Neuronal stem cell (in vitro differentiated cells): Measurements from ENCODE around the gene GSX2.
"Not testable (repeated sequence)": the region's sequence is repeated elsewhere in the genome, so short reads cannot be mapped to it uniquely, and the experiment has no call there.

Source experiments
- DNase-seq: peaks from one replicate; pipeline ENCODE4 v3.0.0-alpha.2; 2013; ENCODE audit warnings: low spot score
- H2AFZ ChIP-seq: one replicate; pipeline ENCODE4 v1.6.1; 2013; ENCODE audit warnings: mild to moderate bottlenecking, low read length, inconsistent platforms
- H2AK5ac ChIP-seq: 2 replicates; pipeline ENCODE4 v1.6.1; 2013; ENCODE audit warnings: low read depth, mild to moderate bottlenecking, inconsistent platforms, low read length, moderate library complexity, mixed read lengths
- H2BK120ac ChIP-seq: 2 replicates; pipeline ENCODE4 v1.6.1; 2013; ENCODE audit warnings: low read depth, mild to moderate bottlenecking, inconsistent platforms, low read length, moderate library complexity, mixed read lengths
- H2BK12ac ChIP-seq: one replicate; pipeline ENCODE4 v1.6.1; 2013; ENCODE audit warnings: low read length, inconsistent platforms
- H2BK15ac ChIP-seq: 2 replicates; pipeline ENCODE4 v1.6.1; 2013; ENCODE audit warnings: mild to moderate bottlenecking, low read length, inconsistent platforms, mixed read lengths
- H2BK5ac ChIP-seq: one replicate; pipeline ENCODE4 v1.6.1; 2013; ENCODE audit warnings: inconsistent platforms, mild to moderate bottlenecking, low read length, moderate library complexity
- H3K14ac ChIP-seq: one replicate; pipeline ENCODE4 v1.6.1; 2013; ENCODE audit warnings: low read length, inconsistent platforms
- H3K18ac ChIP-seq: 2 replicates; pipeline ENCODE4 v1.6.1; 2013; ENCODE audit warnings: low read length, inconsistent platforms
- H3K23ac ChIP-seq: 2 replicates; pipeline ENCODE4 v1.6.1; 2013; ENCODE audit warnings: low read depth, mild to moderate bottlenecking, mixed read lengths, low read length, inconsistent platforms; ENCODE audit not compliant: poor library complexity
- H3K27ac ChIP-seq: replicated peaks from 3 replicates; pipeline ENCODE4 v1.5.1; 2013; ENCODE audit warnings: low read length, inconsistent platforms
- H3K27me3 ChIP-seq, 3 experiments: 2 replicates each; pipeline ENCODE4 v1.6.1; 2013; ENCODE audit warnings: low read length in 3 of 3, mild to moderate bottlenecking in 2 of 3, inconsistent platforms in 1 of 3, low read depth in 1 of 3, mixed read lengths in 1 of 3, moderate library complexity in 1 of 3; ENCODE audit not compliant: control insufficient read depth in 3 of 3, insufficient read depth in 3 of 3
- H3K36me3 ChIP-seq, 2 donors: replicated peaks in 1 of 2; 2 replicates each; pipeline ENCODE4 v1.6.1; 2013; ENCODE audit warnings: low read length in 2 of 2; ENCODE audit not compliant: control insufficient read depth in 2 of 2, insufficient read depth in 2 of 2
- H3K4ac ChIP-seq: 2 replicates; pipeline ENCODE4 v1.6.1; 2013; ENCODE audit warnings: inconsistent platforms, mild to moderate bottlenecking, low read length, moderate library complexity
- H3K4me1 ChIP-seq, 2 donors: 1 replicate in 1 of 2; 2 replicates in 1 of 2; pipeline ENCODE4 v1.6.1; 2013; ENCODE audit warnings: low read length in 2 of 2, low read depth in 1 of 2; ENCODE audit not compliant: control insufficient read depth in 2 of 2, insufficient read depth in 1 of 2
- H3K4me2 ChIP-seq: one replicate; pipeline ENCODE4 v1.6.1; 2013; ENCODE audit warnings: mild to moderate bottlenecking, low read length, inconsistent platforms; ENCODE audit not compliant: insufficient read depth, poor library complexity, severe bottlenecking
- H3K4me3 ChIP-seq, 2 donors: 2 replicates each; pipeline ENCODE4 v1.5.1; 2013; ENCODE audit warnings: low read length in 2 of 2, mild to moderate bottlenecking in 2 of 2, inconsistent platforms in 1 of 2, moderate library complexity in 1 of 2
- H3K79me1 ChIP-seq: one replicate; pipeline ENCODE4 v1.6.1; 2013; ENCODE audit warnings: low read depth, mild to moderate bottlenecking, inconsistent platforms, low read length, moderate library complexity
- H3K9ac ChIP-seq: one replicate; pipeline ENCODE4 v1.6.1; 2013; ENCODE audit warnings: mild to moderate bottlenecking, low read depth, low read length, inconsistent platforms; ENCODE audit not compliant: poor library complexity
- H3K9me3 ChIP-seq, 2 donors: replicated peaks in 1 of 2; 2 replicates each; pipeline versions ENCODE3 to v1.6.1; 2013; ENCODE audit warnings: low read length in 2 of 2, mild to moderate bottlenecking in 2 of 2, inconsistent platforms in 1 of 2, low read depth in 1 of 2, mixed read lengths in 1 of 2, moderate library complexity in 1 of 2; ENCODE audit not compliant: control insufficient read depth in 2 of 2, insufficient read depth in 1 of 2
- H4K8ac ChIP-seq: one replicate; pipeline ENCODE4 v1.6.1; 2013; ENCODE audit warnings: low read depth, mild to moderate bottlenecking, inconsistent platforms, low read length, moderate library complexity
- H4K91ac ChIP-seq: one replicate; pipeline ENCODE4 v1.6.1; 2013; ENCODE audit warnings: low read length, low read depth, mild to moderate bottlenecking, inconsistent platforms; ENCODE audit not compliant: poor library complexity
- WGBS, 2 donors: extraction: QIAGEN DNeasy Blood & Tissue Kit; methylation state at CpG; one replicate each; pipeline ENCODE4 v1.1.7; 2013; ENCODE audit warnings: missing lambda C conversion rate in 2 of 2, mixed read lengths in 1 of 2; ENCODE audit not compliant: insufficient read length in 2 of 2, insufficient replicate concordance in 1 of 2; ENCODE audit errors: extremely low coverage in 2 of 2; 5-methylcytosine and 5-hydroxymethylcytosine counted together

Gene GSX2

GRCh38 chr4:54109241-54110018 is 9.5 kb downstream of the GSX2 start:
- H3K4me2 ChIP-seq = peak overlapping the region; percentile 72
- H3K27me3 ChIP-seq = peaks cover 0 to 84% (median 51%) of the 10 kb centered on the region in 3 experiments
- H3K9ac ChIP-seq = peak overlapping the region; percentile 86
- no peak overlapping the region for H2BK5ac ChIP-seq
- no CpG with 5 or more reads among the region's 51 CpGs for WGBS, 2 donors
- H3K14ac ChIP-seq = no peak overlapping the region
- no peaks in the 10 kb centered on the region for H3K36me3 ChIP-seq
- no peak overlapping the region for H3K27ac ChIP-seq
- no peak overlapping the region for H4K91ac ChIP-seq
- no peaks in the 10 kb centered on the region for H3K79me1 ChIP-seq
- H2AFZ ChIP-seq = peak overlapping the region; percentile 60
- peak overlapping the region; percentile 84 for H2BK15ac ChIP-seq
- H3K23ac ChIP-seq = no peak overlapping the region
- H4K8ac ChIP-seq = no peak overlapping the region
- peak overlapping the region in 1 of 2 donors; percentile 74 for H3K4me3 ChIP-seq
- H2AK5ac ChIP-seq = no peak overlapping the region
- H3K18ac ChIP-seq = peak overlapping the region; percentile 89
- no peaks in the 10 kb centered on the region for H3K9me3 ChIP-seq
- no peak overlapping the region for H3K4ac ChIP-seq
- H3K4me1 ChIP-seq = peaks cover 4 to 20% of the 10 kb centered on the region in 2 donors
- peak overlapping the region; percentile 73 for H2BK12ac ChIP-seq
- no peak for DNase-seq
- peak overlapping the region; percentile 16 for H2BK120ac ChIP-seq

DNA sequence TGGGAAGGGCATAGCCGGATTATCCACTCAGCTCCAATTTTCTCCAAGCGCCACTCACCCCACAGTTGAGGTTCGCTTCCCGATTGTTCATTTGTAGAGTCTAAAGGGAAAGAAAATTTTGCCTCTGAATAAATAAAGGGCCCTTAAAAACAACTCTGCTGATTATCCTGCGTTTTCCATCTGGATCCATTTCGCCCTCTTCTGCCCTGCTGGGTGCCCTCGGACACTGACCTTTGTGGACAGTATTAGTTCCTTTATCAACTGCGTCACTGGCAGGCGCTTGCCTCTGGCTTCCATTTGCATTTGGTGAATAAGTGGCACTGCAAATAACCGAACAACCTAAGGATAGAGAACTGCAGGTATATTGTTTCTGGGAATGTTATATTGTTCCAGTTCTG is 10.1 kb downstream of the GSX2 start:
- Histone ChIP-seq H3K14ac (no peak overlapping the region), H3K23ac (no peak overlapping the region), H3K9me3 (no peaks in the 10 kb centered on the region), H2BK5ac (no peak overlapping the region), H3K18ac (peak overlapping the region; percentile 89), H3K4me3 (peak overlapping the region in 1 of 2 donors; percentile 74), H2BK12ac (no peak overlapping the region), H3K4ac (no peak overlapping the region), H3K4me1 (peaks cover 4 to 19% of the 10 kb centered on the region in 2 donors), H3K79me1 (no peaks in the 10 kb centered on the region), H4K8ac (no peak overlapping the region), H3K4me2 (peak overlapping the region; percentile 72), H2BK15ac (peak overlapping the region; percentile 84), H2BK120ac (no peak overlapping the region), H3K36me3 (no peaks in the 10 kb centered on the region), H2AK5ac (no peak overlapping the region), H3K27ac (no peak overlapping the region), H2AFZ (peak overlapping the region; percentile 60), H4K91ac (no peak overlapping the region), H3K9ac (no peak overlapping the region), H3K27me3 (peaks cover 0 to 79% (median 45%) of the 10 kb centered on the region in 3 experiments)
- DNase-seq = no peak
- no CpG with 5 or more reads among the region's 10 CpGs for whole genome bisulfite sequencing, 2 donors

- not testable (repeated sequence) for H3K4ac ChIP-seq, H3K4me2 ChIP-seq, H3K4me3 ChIP-seq, H3K79me1 ChIP-seq, H3K14ac ChIP-seq, H3K36me3 ChIP-seq, H3K23ac ChIP-seq, DNase-seq, H3K18ac ChIP-seq, H2BK120ac ChIP-seq, H2BK5ac ChIP-seq, H3K9me3 ChIP-seq, H3K27ac ChIP-seq, H3K9ac ChIP-seq, H2AK5ac ChIP-seq, H2AFZ ChIP-seq, H4K8ac ChIP-seq, H2BK12ac ChIP-seq, H2BK15ac ChIP-seq, H4K91ac ChIP-seq
- peaks cover 0 to 50% (median 19%) of the 10 kb centered on the region in 3 experiments for H3K27me3 ChIP-seq
- WGBS, 2 donors = no CpG with 5 or more reads among the region's 1 CpG
- H3K4me1 ChIP-seq = peaks cover 4 to 12% of the 10 kb centered on the region in 2 donors
Observed at GRCh38 chr4:54113206-54113605, 13.2 kb downstream of the GSX2 start.

- H3K27me3 ChIP-seq = peaks cover 0 to 19% (median 0%) of the 10 kb centered on the region in 3 experiments
- not testable (repeated sequence) for H3K4me2 ChIP-seq, H3K4ac ChIP-seq, H2AFZ ChIP-seq, H3K9ac ChIP-seq, H3K36me3 ChIP-seq, H3K27ac ChIP-seq, H2AK5ac ChIP-seq, H3K18ac ChIP-seq, H3K4me1 ChIP-seq, H3K4me3 ChIP-seq, H3K14ac ChIP-seq, H3K23ac ChIP-seq, H2BK15ac ChIP-seq, H2BK5ac ChIP-seq, H2BK12ac ChIP-seq, H2BK120ac ChIP-seq, H3K79me1 ChIP-seq, H4K8ac ChIP-seq, H3K9me3 ChIP-seq, DNase-seq, H4K91ac ChIP-seq
- no CpG with 5 or more reads among the region's 6 CpGs for WGBS, 2 donors
Observed at GRCh38 chr4:54116246-54116645, 16.3 kb downstream of the GSX2 start.
